CD4-positive, alpha-beta T cell treated with Interleukin-6 for 4 hours (primary cell): ENCODE results near the gene HGD.

Experiments used
- DNase-seq: peaks from one replicate; pipeline ENCODE4 v3.0.0-alpha.2; 2020; ENCODE audit warnings: mixed read lengths

The HGD gene, protein sequence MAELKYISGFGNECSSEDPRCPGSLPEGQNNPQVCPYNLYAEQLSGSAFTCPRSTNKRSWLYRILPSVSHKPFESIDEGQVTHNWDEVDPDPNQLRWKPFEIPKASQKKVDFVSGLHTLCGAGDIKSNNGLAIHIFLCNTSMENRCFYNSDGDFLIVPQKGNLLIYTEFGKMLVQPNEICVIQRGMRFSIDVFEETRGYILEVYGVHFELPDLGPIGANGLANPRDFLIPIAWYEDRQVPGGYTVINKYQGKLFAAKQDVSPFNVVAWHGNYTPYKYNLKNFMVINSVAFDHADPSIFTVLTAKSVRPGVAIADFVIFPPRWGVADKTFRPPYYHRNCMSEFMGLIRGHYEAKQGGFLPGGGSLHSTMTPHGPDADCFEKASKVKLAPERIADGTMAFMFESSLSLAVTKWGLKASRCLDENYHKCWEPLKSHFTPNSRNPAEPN

DNA sequence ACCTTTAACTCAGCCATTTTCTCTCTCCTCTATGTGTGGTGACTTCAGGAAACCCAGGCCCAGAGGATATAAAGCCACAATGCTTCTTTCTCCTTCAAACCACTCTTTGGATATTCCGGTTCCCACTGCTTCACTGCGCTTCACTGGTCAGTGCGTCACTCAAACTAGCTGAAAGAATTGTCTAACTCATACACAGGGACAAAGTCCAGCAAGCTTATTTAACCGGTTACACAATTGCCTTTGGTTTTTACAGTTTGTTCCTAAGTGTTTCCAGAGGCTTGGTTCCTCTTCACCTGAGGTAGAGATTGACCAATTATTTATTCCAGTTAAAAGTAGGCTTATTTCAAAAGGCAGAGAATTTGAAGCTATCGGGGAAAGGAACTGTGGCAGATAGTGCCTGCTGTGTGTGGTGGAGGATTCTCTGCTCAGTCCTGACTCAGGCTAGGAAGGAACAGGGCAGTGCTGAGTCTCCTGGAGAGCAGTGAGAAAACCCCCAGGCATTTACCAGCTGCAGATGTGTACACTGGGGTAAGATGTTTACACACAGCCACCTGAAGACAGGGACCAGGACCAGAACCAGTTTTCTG, at the start of gene HGD:
Gene HGD (minus strand): TSS at position 145 of the 587 bp plus-strand sequence. CDS start 128 bp downstream, at position 17.
- DNase-seq = no peak

GRCh38 chr3:120730576-120731542, 48.8 kb upstream of the HGD start:
- DNase-seq = no peak

GRCh38 chr3:120726791-120727190, 44.8 kb upstream of the HGD start:
- no peak for DNase-seq

DNA sequence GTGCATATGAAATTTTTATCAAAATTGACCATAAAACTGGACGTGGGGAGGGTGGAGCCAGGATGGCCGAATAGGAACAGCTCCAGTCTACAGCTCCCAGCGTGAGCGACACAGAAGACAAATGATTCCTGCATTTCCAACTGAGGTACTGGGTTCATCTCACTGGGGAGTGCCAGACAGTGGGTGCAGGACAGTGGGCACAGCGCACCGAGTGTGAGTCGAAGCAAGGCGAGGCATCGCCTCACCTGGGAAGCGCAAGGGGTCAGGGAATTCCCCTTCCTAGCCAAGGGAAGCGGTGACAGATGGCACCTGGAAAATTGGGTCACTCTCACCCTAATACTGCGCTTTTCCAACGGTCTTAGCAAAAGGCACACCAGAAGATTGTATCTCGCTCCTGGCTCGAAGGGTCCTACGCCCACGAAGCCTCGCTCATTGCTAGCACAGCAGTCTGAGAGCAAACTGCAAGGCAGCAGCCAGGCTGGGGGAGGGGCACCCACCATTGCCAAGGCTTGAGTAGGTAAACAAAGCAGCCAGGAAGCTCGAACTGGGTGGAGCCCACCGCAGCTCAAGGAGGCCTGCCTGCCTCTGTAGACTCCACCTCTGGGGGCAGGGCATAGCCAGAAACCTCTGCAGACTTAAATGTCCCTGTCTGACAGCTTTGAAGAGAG, 37.3 kb upstream of the HGD start:
- DNase-seq = peak; percentile 74

DNA sequence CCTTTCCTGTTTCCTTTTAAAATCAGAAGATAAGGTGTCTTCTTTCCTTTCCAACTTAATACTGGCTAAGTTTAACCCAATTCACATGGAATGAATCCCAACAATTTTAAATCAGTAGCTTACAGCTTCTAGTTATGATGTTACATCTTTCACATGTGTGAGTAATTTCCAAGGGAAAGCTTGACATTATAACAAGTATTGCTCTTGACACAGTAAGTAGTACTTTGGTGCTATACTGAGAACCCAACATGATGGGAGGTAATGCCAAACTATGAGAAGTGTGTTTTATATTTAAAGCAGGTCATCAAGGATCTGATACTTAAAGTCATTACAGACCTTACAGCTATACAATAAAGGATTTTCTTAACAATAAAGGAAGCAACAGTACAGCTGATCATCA, 31.2 kb upstream of the HGD start:
- DNase-seq = no peak

GRCh38 chr3:120710369-120710768, 28.3 kb upstream of the HGD start:
- DNase-seq = no peak

DNA sequence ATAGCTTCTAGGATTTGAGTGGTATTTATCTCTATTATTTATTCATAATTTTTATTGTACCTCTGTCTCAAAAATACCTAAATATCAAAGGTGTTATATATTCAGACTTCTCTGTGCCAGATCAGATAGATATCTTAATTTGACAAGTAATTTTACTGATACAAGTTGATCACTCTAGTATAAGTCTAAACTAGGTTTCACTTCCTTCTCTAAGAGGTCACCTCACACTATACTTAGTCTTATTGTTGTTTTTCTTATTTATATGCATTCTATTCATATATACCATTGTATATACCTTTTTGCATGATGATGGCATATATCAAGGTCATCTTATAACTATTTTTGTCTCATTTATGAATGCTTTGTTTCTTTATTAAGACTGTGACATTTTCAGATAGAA, 26.4 kb upstream of the HGD start:
- DNase-seq = no peak

GRCh38 chr3:120706950-120707349, 24.9 kb upstream of the HGD start:
- no peak for DNase-seq

- no peak for DNase-seq
Measured at GRCh38 chr3:120705884-120706582, 24.0 kb upstream of the HGD start.

DNA sequence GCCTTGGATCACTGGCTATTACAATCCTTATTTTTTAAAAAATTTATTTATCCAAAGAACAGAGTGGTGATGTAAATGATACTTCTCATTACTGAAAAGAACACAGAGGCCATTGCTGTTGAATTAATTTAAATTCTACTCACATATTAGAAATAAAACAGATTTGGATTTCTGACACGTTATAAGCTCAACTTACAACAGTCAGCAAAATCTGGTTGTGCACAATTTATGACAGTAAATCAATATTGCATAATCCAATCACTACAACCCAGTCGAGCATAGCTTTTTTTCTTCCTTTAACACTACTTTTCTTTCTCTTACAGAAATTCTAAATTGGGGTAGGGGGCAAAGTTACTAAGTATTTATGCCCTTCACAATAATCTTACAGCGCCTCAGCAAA, 17.3 kb upstream of the HGD start:
- DNase-seq = no peak

GRCh38 chr3:120693439-120694171, 11.6 kb upstream of the HGD start:
- no peak for DNase-seq

GRCh38 chr3:120689395-120689794, 7.4 kb upstream of the HGD start:
- no peak for DNase-seq

- no peak for DNase-seq
Measured at GRCh38 chr3:120688121-120688520, 6.1 kb upstream of the HGD start.

DNA sequence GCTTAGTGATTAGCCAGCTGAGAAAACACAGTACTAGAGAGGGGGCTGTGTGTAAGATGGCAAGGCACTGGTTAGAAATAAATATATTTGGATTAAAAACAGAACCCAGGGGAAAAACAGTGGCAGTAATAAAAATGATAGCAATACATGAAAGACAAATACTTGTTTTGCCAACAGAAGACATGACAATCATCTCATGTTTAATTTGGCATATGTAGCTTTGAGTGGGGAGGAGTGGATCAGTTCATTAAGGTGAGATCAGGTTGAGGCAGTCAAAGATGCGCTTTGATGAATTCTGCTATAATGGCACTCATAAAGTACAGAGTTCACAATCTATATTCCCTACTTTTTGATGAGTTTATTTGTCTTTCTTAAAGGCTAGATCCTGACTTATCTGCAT, 3.4 kb upstream of the HGD start:
- DNase-seq = no peak

DNA sequence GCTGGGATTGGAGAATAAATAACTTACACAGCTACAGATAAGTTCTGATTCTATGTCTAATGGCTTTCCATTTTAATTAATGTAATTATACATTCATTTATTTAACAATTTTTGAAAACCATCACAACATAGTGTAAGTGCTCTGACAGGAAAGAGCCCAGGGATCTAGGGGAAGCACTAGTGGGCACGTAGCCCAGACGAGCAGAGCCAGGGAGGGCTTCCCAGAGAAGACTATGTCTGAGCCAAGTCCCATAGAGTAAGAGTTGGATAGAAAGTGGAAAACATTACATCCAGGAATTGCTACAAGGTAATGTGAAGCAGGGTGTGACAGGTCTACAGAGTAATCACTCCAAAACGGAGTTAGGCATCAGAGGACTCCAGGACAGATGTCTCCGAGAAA, 2.9 kb upstream of the HGD start:
- no peak for DNase-seq

GRCh38 chr3:120683671-120684301, 1.7 kb upstream of the HGD start:
- no peak for DNase-seq

DNA sequence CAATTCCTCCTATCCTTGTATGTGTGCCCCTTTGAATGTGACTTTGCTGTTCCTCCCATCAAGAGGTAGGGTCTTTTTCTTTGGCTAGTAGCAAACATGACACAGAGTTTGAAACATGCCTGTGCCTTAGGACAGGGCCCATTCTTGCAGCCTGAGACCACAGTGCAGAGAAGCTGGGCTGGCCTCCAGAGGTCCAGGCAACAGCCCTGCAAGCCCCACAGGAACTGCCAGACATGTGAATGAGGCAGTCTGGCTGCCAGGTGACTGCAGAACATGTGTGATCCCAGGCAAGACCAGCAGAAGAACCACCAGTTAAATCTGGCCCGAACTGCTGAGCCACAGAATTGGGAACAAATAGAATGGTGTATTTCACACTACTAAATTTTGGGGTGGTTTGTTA, 1.2 kb upstream of the HGD start:
- DNase-seq = no peak

- DNase-seq = no peak
Measured at GRCh38 chr3:120681506-120682038, 467 bp downstream of the HGD start.

DNA sequence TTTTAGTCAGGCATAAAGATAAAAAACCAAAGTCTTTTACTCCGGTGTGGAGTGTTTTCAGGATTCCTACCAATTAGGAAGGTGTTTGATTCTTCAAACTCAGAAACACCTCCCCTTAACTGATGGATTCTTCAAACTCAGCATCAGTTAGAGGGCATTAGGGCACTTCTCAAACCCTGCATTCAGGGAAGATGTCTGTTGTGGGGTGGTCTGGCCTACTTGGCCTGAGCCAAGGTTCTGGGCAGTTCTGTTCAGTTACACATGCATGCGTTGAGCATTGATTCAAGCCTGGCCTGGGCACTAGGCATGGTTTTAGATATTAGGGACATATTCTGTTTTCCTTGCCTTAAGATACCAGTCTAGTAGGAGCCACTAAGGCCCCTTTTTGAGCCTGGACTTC, 1.0 kb downstream of the HGD start:
- DNase-seq = no peak

GRCh38 chr3:120680193-120680894, 1.7 kb downstream of the HGD start:
- DNase-seq = no peak
